Kidney tubule cell (primary cell): ENCODE results near the gene CELA2B.
"Not testable (repeated sequence)": the region's sequence is repeated elsewhere in the genome, so short reads cannot be mapped to it uniquely, and the experiment has no call there.

Experiments used
- DNase-seq: peaks from one replicate; pipeline ENCODE4 v3.0.0-alpha.2; 2018; ENCODE audit warnings: low spot score

Gene CELA2B

DNA sequence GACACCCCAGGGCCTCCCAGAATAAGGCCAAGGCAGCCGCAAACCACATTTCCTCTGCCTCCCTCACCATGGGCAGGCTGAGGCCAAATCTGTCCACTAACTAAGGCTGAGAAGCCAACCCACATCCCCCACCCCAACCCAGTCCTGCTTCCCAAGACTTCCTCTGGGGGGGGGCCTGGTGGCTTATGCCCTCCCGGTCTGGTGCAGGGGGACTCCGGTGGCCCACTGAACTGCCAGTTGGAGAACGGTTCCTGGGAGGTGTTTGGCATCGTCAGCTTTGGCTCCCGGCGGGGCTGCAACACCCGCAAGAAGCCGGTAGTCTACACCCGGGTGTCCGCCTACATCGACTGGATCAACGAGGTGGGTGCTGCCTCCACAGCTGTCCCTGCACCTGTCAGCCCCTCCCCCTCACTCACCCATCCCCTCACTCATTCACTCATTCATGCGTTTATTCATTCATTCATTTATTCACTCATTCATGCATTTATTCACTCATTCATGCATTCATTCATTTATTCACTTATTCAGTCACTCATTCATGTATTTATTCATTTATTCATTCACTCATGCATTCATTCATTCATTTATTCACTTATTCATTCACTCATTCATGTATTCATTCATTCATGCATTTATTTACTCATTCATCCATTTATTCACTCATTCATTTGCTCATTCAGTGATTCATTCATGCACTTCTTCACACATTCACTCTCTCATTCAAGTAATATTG, 30.3 kb upstream of the CELA2B start:
- no peak for DNase-seq

DNA sequence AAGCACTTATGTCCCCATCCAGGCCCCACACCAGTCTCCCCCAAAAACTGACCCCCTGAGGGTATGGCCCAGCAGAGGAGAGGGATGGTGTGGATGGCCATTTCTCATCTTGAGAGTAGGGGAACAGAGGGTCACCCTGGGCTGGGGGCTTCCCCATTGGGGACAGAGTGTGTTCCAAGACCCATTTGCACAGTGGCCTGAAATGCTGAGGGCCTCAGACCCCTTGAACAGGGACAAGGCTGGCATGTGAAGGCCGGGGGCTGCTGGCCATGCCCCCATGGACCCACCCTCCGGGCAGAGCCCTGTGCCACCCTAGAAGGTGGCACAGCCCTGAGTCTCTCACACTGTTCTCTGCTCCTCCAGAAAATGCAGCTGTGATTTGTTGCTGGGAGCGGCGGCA, 29.7 kb upstream of the CELA2B start:
- DNase-seq: no peak

DNA sequence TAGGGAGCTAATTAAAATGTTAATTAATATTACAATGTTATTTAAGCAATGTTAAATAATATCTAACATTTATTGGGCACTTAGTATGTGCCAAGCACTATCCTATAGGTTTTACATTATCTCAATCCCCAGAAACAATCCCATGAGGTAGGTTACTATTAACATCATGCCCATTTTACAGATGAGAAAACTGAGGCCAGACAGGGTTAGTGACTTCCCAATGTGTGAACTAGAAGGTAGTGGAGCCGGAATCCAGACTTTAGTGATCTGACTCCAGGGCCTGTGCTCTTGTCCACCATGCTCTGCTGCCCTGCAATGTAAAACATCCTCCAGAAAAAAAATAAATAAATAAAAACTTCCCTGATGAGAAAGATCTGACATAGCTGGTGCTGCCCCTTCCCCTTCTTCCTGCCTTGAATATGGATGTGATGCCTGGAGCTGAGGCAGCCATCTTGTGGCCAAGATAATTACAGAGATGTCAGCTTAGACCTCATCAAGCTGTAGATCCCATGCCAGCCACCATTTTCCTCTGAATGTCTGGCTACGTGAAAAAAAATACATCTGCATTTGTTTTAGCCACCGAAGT, 26.9 kb upstream of the CELA2B start:
- no peak for DNase-seq

DNA sequence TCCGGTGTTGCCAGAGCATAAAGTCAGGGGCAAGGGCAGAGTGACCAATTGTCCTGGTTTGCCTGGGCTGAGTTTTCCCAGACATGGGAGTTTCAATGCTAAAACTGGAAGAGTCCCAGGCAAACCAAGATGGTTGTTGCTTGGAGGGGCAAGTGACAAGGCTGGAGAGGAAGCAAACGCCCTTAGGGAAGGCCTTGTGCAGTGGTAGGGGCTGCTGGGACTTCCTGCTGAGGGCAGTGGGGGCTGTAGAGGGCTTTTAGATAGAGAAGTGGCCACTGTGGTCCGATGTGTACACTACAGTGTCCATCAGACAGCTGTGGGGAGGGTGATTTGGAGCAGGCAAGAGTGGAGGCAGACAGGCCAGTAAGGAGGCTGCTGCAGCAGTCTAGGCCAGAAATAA, 26.3 kb upstream of the CELA2B start:
- no peak for DNase-seq

DNA sequence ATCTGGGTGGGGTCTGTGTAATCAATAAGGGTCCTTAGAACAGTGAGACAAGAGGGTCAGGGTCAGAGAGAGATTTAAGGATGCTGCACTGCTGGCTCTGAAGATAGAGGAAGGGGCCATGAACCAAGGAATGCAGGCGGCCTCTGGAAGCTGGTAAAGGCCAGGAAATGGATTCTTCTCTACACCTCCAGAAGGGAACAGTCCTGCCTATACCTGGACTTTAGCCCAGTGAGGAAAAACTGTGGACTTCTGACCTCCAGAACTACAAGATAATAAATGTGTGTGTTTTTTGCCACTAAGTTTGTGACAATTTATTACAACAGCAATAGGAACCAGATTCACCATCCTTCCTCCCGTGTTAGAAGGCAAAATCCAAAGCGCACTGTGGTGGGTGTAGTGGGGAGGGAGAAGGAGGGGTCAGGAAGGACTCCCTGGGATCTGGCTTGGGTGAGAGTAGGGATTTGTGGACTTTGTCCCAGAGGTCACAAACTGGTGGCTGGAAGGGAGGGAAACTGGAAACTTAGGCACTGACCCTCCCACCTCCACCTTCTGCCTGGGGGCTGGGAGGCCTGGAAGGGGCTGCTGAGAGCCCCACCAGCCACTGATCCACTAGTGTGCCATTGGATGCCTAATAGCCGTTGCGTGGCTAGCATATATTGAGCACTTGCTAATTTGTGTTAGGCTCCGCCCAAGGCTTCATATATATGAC, 24.7 kb upstream of the CELA2B start:
- DNase-seq: no peak

DNA sequence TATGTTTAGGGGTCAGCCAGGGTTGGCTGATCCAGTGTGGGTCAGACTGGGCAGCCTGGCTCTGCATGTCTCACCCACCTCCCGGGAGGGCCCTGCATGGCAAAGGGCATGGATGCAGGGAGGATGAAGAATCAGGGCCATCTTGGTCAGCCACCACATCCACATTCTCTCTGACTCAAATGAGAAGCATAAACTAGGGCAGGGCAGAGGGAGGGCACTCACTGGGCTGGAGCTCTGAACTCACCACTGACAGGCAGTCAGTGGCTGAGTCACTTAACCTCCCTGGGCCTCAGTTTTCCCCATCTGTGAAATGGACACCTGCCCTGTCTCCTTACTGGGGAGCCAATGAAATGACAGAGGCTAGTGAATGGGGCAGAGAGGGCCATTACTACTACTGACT, 23.7 kb upstream of the CELA2B start:
- peak; percentile 28 for DNase-seq

DNA sequence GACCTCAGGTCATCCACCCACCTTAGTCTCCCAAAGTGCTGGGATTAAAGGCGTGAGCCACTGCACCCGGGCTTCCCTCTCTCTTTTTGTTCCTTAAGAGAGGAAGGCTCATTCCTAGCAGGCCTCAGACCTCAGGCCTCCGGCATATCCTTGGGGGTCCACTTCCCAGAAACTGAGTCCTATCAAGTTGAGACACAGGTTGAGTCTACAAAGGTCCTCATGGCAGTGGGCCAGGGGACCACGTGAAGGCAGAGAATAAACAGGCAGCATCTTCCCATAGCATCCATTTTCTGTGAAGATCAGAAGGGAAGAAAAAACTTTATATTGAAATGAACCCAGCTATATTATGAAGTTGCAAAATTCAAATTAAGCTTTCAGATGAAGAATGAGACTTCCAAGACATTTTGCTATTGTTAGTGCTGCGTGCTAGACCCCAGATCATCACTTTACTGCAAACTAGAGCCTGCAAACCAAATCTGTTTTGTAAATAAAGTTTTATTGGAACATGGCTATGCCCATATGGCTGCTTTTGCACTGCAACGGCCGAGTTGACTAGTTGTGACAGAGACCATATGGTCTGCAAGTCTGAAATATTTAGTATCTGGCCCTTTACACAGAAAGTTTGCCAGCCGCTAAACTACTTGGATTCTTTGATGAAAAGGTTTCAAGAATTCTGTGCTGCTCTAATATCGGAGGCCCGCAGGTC, 22.9 kb upstream of the CELA2B start:
- DNase-seq: no peak

DNA sequence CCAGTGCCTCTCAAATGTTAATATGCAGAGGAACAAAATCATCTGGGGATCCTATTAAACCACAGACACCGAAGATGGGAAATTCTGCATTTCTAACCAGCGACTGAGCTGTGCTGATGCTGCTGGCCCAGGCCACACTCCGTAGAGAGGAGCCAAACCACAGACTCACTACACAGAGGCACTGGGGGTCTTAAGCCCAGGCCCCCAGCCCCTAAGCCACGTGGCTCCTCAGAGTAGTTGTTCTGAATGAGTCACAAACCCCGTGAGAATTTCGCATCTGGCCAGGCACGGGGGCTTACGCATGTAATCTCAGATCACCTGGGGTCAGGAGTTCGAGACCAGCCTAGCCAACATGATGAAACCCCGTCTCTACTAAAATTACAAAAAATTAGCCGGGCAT, 22.2 kb upstream of the CELA2B start:
- no peak for DNase-seq

DNA sequence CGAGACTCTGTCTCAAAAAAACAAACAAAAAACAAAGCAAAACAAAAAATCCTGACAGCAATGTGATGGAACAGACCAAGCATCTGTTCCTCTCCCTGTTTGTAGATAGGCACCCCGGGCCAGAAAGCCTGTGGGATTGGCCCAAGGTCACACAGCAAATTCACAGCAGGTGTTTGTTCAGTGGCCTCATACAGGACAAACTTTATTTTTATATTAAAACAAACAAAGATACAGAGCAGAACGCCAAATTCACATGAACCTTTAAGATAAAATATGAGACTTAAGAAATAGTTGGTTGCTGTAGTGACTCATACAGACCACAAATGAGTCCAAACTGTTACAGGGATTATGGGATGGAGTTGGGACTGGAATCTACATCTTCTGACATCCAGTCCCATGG, 21.6 kb upstream of the CELA2B start:
- no peak for DNase-seq

DNA sequence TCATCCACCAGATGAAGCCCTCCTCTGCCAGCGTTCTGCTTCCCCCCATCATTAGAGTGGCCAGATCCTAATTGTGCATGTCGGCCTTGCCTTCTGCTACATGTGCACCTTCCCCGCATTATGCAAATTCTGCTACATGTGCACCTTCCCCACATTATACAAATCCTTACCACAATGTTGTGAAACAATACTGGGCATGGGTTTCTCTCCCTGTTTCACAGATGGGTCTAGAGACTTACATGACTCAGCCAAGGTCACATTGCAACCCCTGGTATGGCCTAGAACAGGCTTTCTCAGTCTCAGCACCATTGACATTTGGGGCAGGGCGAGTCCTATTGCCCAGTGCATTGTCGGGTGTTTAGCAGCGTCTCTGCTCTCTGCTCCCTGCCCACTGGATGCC, 20.4 kb upstream of the CELA2B start:
- DNase-seq: no peak

DNA sequence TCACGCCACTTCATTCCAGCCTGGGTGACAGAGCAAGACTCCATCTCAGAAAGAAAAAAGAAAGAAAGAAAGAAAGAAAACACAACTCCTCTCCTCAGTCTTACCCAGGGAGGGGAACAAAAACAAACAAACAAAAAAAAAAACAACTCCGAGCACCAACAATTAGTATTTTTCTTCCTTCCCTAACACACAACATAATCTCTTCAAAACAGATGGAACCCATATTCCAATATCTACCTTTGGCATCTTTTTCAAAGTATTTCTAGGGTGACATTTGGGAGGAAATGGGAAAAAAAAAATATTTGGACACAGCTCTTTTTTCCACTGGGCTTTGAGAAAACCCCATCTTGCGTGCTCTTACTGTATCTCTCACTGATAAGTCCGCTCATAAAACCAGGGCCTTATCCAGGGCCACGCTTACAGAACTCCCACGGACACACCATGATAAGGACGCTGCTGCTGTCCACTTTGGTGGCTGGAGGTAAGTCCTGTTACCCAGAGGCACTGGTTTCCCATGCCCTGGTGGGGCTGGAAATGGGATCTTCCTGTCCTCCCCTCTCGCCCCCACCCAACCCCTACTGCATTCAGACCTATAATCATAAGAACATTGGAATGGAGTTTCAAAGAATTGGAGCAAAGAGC, 19.5 kb upstream of the CELA2B start, which contains the start of gene CELA2A:
Gene CELA2A (plus strand): TSS at position 420 of the 642 bp plus-strand sequence. CDS start 22 bp downstream, at position 442.
- no peak for DNase-seq

DNA sequence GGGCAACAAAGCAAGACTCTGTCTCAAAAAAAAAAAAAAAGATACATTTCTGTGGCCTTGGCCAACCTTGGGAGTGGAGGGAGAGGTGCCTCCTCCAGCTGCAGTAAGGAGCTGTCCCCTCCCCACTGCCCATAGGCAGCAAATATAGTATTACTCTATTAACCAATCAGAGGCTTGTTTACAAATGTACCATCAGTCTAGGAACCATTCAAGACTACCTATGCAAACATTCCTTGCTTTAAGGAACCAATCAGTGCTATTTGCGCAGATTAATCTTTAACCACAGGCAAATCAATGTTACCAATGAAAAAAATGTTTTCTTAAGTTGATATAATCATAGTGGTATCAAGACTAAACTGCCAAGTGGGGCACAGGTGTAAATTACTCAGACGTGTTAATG, 18.3 kb upstream of the CELA2B start:
- no peak for DNase-seq

DNA sequence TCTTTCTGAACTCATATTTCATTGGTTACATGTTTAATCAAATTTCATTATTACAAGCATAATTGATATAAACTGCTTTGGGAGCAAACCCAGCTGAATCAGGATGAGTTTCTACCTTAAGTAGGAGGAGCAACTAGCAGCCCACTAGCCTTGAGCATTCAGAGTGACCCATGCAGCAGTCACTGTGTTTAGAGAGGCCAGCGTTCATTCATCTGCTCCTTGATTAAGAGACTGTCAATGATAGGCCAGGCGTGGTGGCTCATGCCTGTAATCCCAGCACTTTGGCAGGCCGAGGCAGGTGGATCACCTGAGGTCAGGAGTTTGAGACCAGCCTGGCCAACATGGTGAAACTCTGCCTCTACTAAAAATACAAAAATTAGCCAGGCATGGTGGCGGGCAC, 17.5 kb upstream of the CELA2B start:
- DNase-seq: not testable (repeated sequence)

DNA sequence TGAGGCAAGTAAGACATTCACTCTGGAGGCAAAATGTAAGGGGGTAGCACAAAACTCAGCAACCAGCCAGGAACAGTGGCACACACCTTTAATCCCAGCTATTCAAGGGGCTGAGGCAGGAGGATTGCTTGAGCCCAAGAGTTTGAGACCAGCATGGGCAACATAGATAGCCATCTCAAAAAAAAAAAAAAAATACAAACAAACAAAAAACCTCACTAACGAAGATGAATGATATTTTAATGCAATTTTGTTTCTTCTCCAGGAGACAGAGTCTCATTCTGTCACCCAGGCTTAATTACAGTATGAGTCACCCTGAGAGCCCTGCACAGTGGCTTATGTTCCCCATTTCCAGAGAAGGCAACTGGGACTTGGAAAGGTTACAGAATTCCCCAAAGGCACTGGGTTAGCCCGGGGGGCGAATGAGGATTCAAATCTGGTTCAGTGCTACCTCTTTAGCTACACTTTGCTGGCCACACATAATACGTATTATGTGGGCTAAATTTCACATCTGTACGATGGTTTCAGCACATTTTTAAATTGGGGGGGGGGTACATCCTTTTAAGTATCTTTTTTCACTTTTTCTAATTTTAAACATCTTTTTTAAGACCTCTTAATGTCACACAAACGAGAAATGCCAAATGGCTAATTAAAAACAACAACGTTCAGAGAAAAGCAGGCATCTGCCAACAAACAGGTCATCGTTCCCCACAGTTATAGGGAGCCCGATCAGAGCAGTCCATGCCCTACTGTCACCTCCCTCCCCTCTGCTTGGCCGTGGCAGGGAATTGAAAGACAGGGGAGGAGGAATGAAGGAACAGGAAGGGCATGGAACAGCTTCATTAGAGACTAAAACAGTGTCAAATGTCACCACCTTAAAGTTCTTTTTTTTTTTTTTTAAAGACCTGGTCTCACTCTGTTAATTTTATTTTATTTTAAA, 15.9 kb upstream of the CELA2B start:
- DNase-seq: peak; percentile 24

DNA sequence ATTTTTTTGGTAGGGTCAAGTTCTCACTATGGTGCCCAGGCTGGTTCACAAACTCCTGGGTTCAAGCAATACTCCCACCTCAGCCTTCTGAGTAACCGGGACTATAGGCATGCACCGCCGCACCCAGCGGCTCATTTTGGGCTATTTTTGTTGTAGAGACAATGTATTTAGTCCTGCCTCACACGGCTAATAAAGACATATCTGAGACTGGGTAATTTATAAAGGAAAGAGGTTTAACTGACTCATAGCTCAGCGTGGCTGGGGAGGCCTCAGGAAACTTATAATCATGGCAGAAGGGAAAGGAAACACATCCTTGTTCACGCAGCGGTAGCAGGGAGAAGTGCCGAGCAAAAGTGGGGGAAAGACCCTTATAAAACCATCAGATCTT, 15.2 kb upstream of the CELA2B start:
- DNase-seq: peak; percentile 48

DNA sequence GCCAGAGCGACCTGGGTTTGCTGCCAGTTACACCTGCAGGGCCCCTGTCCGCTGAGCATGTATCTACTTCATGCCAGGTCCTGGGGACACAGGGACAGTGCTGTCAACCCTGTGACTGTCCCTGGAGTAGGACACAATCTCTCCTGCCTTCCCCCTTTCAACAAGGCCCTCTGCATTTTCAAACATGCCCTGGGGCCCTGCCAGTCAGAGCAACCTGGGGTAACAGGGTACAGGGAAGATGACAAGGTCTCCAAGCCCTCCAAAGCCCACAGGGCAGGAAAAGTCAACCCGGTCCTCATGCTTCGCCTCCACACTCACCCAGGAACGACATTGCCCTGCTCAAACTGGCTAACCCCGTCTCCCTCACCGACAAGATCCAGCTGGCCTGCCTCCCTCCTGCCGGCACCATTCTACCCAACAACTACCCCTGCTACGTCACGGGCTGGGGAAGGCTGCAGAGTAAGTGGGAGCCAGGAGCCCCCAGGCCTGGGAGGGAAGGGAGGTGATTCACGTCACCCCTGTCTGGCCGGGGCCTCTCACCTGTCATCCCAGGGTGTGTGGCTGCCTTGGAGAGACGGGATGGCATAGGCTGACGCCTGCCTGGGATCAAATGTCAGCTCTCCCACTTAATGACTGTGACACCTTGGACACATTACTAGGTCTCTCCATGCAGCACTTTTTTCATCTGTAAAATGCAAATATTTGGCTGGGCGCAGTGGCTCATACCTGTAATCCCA, 12.7 kb upstream of the CELA2B start:
- DNase-seq: not testable (repeated sequence)

DNA sequence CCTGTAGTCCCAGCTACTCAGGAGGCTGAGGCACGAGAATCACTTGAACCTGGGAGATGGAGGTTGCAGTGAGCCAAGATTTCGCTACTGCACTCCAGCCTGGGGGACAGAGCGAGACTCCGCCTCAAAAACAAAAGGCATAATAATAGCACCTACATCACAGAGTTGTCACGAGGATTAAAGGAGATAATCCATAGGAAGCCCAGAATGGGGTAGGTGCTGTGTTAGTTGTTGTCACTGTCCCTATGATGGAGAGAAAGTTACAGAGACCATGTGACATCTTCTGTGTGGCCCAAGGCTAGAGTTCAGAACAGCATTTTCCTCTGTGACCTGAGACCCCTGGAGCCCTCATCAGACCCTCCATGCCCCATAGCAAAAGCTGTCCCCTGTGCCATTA, 12.0 kb upstream of the CELA2B start:
- not testable (repeated sequence) for DNase-seq

DNA sequence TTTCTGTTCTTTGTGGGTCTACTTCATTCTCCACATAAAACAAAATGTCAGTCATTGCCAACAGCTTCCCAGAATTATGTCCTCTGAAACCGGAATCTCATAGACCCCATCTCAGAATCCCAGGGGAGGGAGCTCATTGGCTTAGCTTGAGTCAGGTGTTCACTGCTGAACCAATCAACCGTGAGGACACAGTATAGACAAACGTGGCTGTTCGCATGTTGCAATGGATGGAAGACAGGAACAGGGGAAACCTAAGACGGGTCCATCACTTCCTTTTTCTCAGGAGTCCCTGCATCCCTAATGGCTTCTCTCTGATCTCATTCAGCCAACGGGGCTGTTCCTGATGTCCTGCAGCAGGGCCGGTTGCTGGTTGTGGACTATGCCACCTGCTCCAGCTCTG, 10.2 kb upstream of the CELA2B start:
- DNase-seq: no peak

DNA sequence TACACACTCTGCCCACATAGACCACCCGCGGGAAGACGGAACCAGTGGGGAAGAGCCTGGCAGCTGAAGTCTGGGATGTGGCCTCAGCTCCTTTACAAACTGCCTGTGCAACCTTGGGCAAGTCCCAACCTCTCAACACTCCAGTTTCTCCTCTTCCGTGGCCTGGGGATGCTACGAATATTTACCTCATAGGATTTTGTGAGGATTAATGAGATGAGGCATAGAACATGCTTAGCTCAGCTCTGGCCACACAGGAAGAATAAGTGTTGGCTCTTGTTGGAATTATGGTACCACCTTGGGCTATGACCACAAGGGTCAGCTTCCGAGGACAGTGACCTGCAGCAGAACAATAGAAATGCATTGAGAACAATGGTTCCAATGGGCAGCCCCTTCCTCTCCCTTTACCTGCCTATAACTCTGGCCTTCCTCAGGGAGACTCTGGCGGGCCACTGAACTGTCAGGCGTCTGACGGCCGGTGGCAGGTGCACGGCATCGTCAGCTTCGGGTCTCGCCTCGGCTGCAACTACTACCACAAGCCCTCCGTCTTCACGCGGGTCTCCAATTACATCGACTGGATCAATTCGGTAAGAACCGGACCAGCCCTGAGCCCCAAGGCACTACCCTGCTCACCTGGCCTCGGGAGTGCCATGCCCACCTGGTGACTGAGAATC, 8.8 kb upstream of the CELA2B start:
- DNase-seq: not testable (repeated sequence)

DNA sequence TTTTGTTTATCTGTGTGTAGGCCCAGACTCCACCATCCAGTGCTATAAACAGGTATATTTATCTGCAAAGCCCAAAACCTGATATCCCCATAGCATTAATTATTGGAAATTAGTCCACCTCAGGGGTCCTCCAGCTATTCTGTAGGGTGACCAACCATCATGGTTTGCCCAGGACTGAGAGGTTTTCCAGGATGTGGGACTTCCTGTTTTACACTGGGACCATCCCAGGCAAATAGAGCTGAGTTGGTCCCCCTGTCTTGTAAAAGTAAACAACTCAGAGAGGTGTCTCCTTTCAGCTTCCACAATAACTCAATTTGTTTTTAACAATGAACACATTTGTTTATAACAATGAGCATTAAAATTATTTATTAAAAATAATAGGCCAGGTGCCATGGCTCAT, 7.8 kb upstream of the CELA2B start:
- DNase-seq: no peak
